Measurements from ENCODE around the gene DMD.

DMD gene

GRCh38 chrX:31209005-31209628, 2002.2 kb downstream of the DMD start:
- no peak overlapping the region for H3K4me3 ChIP-seq (replicated peaks in 1 of 2; ENCODE audit: low read depth in 2 of 2, low read length in 2 of 2)
- DNase-seq (ENCODE audit: low read depth in 2 of 2): peak in 1 of 2 donors; percentile 53
- TF ChIP-seq, protein P1, sequence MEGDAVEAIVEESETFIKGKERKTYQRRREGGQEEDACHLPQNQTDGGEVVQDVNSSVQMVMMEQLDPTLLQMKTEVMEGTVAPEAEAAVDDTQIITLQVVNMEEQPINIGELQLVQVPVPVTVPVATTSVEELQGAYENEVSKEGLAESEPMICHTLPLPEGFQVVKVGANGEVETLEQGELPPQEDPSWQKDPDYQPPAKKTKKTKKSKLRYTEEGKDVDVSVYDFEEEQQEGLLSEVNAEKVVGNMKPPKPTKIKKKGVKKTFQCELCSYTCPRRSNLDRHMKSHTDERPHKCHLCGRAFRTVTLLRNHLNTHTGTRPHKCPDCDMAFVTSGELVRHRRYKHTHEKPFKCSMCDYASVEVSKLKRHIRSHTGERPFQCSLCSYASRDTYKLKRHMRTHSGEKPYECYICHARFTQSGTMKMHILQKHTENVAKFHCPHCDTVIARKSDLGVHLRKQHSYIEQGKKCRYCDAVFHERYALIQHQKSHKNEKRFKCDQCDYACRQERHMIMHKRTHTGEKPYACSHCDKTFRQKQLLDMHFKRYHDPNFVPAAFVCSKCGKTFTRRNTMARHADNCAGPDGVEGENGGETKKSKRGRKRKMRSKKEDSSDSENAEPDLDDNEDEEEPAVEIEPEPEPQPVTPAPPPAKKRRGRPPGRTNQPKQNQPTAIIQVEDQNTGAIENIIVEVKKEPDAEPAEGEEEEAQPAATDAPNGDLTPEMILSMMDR (IDR thresholded peaks at IDR 0.05; ENCODE audit: low read depth, low read length): no peak

- TF ChIP-seq, protein P1 (IDR thresholded peaks at IDR 0.05; ENCODE audit: low read depth, low read length): no peak
- H3K4me3 ChIP-seq (replicated peaks in 1 of 2; ENCODE audit: low read depth in 2 of 2, low read length in 2 of 2): no peak overlapping the region
- no peak for DNase-seq (ENCODE audit: low read depth in 2 of 2)
Measured at GRCh38 chrX:31201503-31201902, 2009.8 kb downstream of the DMD start.

DNA sequence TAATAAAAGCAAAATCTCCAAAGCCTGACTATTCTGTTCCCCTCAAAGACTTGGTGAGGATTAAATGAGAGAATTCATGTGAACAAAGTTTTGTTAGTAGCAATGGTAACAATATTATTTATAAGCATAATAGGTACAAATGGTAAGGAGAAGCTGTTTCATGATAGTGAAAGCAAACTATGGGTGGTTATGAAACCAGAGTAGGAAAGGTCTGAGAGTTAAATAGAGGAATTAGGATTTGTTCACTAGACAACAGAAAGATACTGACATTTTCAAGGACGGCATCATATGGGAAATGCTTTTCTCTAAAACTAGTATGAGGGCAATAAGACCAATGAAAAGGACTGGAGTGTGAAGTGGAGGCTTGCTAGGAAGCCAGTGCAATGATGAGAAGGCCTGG, 2010.9 kb downstream of the DMD start:
- TF ChIP-seq, protein P1 (IDR thresholded peaks at IDR 0.05; ENCODE audit: low read depth, low read length): no peak
- DNase-seq (ENCODE audit: low read depth in 2 of 2): no peak
- H3K4me3 ChIP-seq (replicated peaks in 1 of 2; ENCODE audit: low read depth in 2 of 2, low read length in 2 of 2): no peak overlapping the region

DNA sequence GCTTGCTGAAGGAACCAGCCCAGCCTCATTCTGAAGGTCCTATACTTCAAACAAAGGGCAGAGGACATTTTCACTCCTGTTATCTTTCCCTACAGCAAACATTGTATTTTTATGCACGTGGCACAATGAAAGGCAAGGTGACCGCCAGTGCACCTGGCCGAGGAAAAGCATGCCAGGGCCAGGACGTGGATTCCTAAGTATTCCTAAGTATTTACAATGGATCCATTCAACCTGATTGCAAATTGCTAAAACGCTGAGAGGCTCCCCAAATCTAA, 2011.6 kb downstream of the DMD start:
- no peak overlapping the region for H3K4me3 ChIP-seq (replicated peaks in 1 of 2; ENCODE audit: low read depth in 2 of 2, low read length in 2 of 2)
- no peak for DNase-seq (ENCODE audit: low read depth in 2 of 2)
- TF ChIP-seq, protein P1 (IDR thresholded peaks at IDR 0.05; ENCODE audit: low read depth, low read length): no peak

DNA sequence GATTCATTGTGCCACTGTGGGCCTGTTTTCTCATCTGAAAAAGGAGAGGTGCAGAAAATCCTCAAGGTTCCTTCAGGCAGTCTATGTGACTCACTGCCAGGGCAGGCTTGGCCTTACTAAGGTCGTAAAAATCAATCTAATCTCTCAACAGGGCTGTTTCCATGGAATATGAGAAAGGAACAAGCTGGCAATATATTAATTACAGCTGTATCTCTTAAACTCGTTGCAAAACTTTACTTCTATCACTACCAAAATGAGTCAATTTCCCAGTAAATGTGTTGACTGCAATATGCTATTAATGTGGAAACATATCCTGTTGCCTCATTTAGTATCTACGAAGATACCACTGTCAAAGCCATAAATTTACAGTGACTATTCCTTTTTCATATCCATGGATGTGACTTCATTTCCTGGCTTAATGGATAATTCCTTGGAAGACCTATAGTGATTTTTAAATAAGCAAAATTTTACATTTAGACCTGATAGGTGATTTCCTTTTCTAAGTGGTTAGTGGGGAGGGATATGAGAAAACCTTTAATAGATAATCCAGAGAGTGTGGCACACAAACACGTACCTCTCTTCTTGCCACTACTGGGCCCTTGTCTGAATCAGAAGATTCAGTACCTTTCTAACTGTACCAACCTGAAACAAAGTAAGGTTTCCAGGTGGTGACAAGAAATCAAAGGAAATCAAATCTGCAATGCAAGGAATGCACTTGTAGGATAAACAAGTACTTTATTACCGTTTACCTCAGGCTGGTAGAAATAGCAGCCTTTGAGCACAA, 2012.1 kb downstream of the DMD start:
- DNase-seq (ENCODE audit: low read depth in 2 of 2): peak in 1 of 2 donors; percentile 55
- H3K4me3 ChIP-seq (replicated peaks in 1 of 2; ENCODE audit: low read depth in 2 of 2, low read length in 2 of 2): no peak overlapping the region
- TF ChIP-seq, protein P1 (IDR thresholded peaks at IDR 0.05; ENCODE audit: low read depth, low read length): no peak

DNA sequence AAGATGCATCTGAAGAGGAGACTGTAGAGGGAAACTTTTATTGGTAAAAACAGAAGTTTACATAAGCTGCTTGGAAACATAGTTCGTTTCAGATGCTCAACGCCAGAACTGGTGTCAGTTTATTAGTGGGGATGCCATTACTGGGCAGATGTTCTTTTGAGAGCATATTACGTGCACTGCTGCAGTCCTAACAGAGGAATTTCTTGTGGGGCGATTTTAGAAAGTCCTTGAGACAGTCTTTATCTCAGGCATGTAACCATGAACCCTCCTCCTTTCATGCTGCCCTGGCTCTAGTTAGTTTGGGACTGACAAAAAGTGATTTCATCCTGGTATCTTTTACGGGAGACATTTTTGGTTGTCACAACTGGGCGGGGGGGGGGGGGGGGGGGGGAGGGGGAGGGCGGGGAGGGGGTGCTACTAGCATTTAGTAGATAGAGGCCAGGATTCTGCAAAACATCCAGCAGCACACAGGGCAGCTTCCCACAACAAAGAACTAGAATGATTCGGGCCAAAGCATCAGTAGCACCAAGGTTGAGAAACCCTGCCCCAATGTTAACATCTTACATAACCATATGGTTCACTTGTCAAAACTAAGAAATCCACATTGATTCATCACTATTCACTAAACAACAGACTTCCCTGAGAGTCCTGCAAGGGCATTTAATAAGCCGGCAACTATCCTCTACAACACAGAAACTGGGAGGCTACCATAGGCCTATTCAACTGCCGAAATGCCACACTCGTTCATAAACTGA, 2021.0 kb downstream of the DMD start:
- H3K4me3 ChIP-seq (replicated peaks in 1 of 2; ENCODE audit: low read depth in 2 of 2, low read length in 2 of 2): no peak overlapping the region
- TF ChIP-seq, protein P1 (IDR thresholded peaks at IDR 0.05; ENCODE audit: low read depth, low read length): no peak
- peak in 1 of 2 donors; percentile 15 for DNase-seq (ENCODE audit: low read depth in 2 of 2)
